Endodermal cell (in vitro differentiated cells): ENCODE results near the gene MBD3L1. TPM values are rescaled to one million over a fixed set of nuclear protein-coding genes. Genes with fewer than 3 reads are reported as not detected.

ENCODE experiments used
- DNase-seq: peaks from one replicate; pipeline ENCODE4 v3.0.0-alpha.2; 2017
- H3K27ac ChIP-seq: 2 replicates; pipeline ENCODE4 v1.5.1; 2013; ENCODE audit warnings: mild to moderate bottlenecking, low read depth, low read length, moderate library complexity
- H3K27me3 ChIP-seq: 2 replicates; pipeline ENCODE4 v1.6.1; 2013; ENCODE audit warnings: mild to moderate bottlenecking, low read length, moderate library complexity; ENCODE audit not compliant: insufficient read depth, control insufficient read depth, poor library complexity, severe bottlenecking
- H3K36me3 ChIP-seq: 2 replicates; pipeline ENCODE4 v1.7.0; 2013; ENCODE audit warnings: mild to moderate bottlenecking, low read length, moderate library complexity; ENCODE audit not compliant: control insufficient read depth, insufficient read depth
- H3K4me1 ChIP-seq: one replicate; pipeline ENCODE4 v1.7.0; 2013; ENCODE audit warnings: low read length; ENCODE audit not compliant: control insufficient read depth, insufficient read depth
- H3K4me3 ChIP-seq: 2 replicates; pipeline ENCODE4 v1.5.1; 2013; ENCODE audit warnings: mild to moderate bottlenecking, low read length, moderate library complexity
- H3K9ac ChIP-seq: 2 replicates; pipeline ENCODE4 v1.6.1; 2013; ENCODE audit warnings: mild to moderate bottlenecking, low read length, moderate library complexity; ENCODE audit not compliant: poor library complexity, severe bottlenecking; ENCODE audit errors: extremely low read depth
- H3K9me3 ChIP-seq: 2 replicates; pipeline ENCODE4 v1.6.1; 2013; ENCODE audit warnings: mild to moderate bottlenecking, low read length, moderate library complexity; ENCODE audit not compliant: control insufficient read depth
- H3K27ac Mint-ChIP-seq: 2 replicates; pipeline ENCODE4 v1.8.0; 2020; ENCODE audit warnings: mixed read lengths
- H3K27me3 Mint-ChIP-seq: 2 replicates; pipeline ENCODE4 v1.8.0; 2021; ENCODE audit warnings: mild to moderate bottlenecking, mixed read lengths; ENCODE audit not compliant: insufficient read depth
- H3K36me3 Mint-ChIP-seq: 2 replicates; pipeline ENCODE4 v1.8.0; 2020; ENCODE audit warnings: low read depth, mixed read lengths
- H3K4me1 Mint-ChIP-seq: 2 replicates; pipeline ENCODE4 v1.8.0; 2020; ENCODE audit warnings: mixed read lengths
- H3K4me3 Mint-ChIP-seq: 2 replicates; pipeline ENCODE4 v1.8.0; 2020; ENCODE audit warnings: mild to moderate bottlenecking, moderate library complexity, mixed read lengths
- H3K9me3 Mint-ChIP-seq: 2 replicates; pipeline ENCODE4 v1.8.0; 2020; ENCODE audit warnings: mild to moderate bottlenecking, mixed read lengths
- CTCF ChIP-seq: fragments of 200-600 bp; sonication (generic); conservative IDR thresholded peaks from 2 replicates; pipeline ENCODE4 v1.5.0; 2021; ENCODE audit warnings: antibody characterized with exemption, mild to moderate bottlenecking
- WGBS, 2 experiments: methylation state at CpG; one replicate each; pipeline versions ENCODE4 v1.1.5 to v1.1.7; 2013; ENCODE audit warnings: missing lambda C conversion rate in 2 of 2, mixed read lengths in 1 of 2; ENCODE audit not compliant: insufficient coverage in 1 of 2, insufficient read length in 1 of 2; 5-methylcytosine and 5-hydroxymethylcytosine counted together
- total RNA-seq, 2 donors: library from RNA; stranded (reverse); fragmentation: NEBNext Ultra II Directional in 1 of 2; extraction: Animal tissue kit (Norgen Biotek cat#: 25700) in 1 of 2; gene quantifications; 2 replicates in 1 of 2; 3 replicates in 1 of 2; pipeline ENCODE4 v1.2.1, GENCODE V29; 2021

Gene MBD3L1
- total RNA-seq, 2 donors from 2014 or later: not detected

GRCh38 chr19:8846819-8847218 is 14.6 kb downstream of the MBD3L1 start:
- H3K36me3 ChIP-seq: no peaks in the 10 kb centered on the region
- Mint-ChIP-seq H3K27me3 (no peaks in the 10 kb centered on the region), H3K27ac (no peak overlapping the region), H3K9me3 (peaks cover 90% of the 10 kb centered on the region), H3K4me1 (no peaks in the 10 kb centered on the region), H3K4me3 (no peak overlapping the region), H3K36me3 (peaks cover 2% of the 10 kb centered on the region)
- H3K9me3 ChIP-seq: peaks cover 65% of the 10 kb centered on the region
- TF ChIP-seq CTCF: no peak
- H3K4me1 ChIP-seq: no peaks in the 10 kb centered on the region
- no peak overlapping the region for H3K9ac ChIP-seq
- 60 to 72% methylated on average over 2 to 3 of the region's 3 CpGs for WGBS, 2 experiments
- no peak overlapping the region for H3K4me3 ChIP-seq
- no peak overlapping the region for H3K27ac ChIP-seq
- DNase-seq: no peak
- H3K27me3 ChIP-seq: no peaks in the 10 kb centered on the region

DNA sequence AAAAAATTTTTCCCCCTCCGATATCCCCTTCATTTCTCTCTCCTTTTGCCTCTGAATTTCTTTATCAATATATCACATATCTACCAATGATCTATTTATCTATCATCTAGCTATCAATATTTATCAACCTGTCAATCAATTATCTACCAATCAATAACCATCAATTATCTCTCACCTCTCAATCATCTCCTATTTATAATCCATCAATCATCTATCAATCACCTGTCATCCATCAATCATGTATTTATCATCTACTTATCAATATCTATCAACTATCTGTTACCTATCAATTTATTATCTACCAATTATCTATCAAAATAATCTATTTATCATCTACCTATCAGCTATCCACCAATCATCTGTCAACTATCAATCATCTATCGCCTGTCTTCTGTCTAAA is 17.1 kb downstream of the MBD3L1 start:
- no peak for TF ChIP-seq CTCF
- Mint-ChIP-seq H3K27ac (no peak overlapping the region), H3K4me3 (no peak overlapping the region), H3K27me3 (no peaks in the 10 kb centered on the region), H3K36me3 (peaks cover 2% of the 10 kb centered on the region), H3K9me3 (peaks cover 84% of the 10 kb centered on the region), H3K4me1 (no peaks in the 10 kb centered on the region)
- WGBS, 2 experiments: 76 to 87% methylated on average over 2 of the region's 2 CpGs
- Histone ChIP-seq H3K27ac (no peak overlapping the region), H3K9ac (no peak overlapping the region), H3K4me3 (no peak overlapping the region), H3K9me3 (peaks cover 69% of the 10 kb centered on the region), H3K36me3 (no peaks in the 10 kb centered on the region), H3K27me3 (no peaks in the 10 kb centered on the region), H3K4me1 (no peaks in the 10 kb centered on the region)
- DNase-seq: no peak

DNA sequence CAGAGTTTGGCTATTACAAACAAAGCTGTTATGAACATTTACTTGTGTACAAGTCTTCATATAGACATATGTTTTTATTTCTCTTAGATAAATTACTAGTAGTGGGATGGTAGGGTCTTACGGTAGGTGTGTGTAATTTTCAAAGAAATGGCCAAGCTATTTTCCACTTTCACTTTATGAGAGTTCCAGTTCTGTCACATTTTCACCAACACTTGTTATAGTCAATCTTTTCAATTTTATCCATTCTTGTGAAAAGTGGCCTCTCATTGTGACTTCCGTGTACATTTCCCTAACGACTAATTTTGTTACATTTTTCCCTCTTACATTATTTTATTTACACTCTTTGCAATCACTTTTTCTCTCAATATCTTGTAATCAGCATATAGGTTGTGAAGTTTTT is 18.3 kb downstream of the MBD3L1 start:
- DNase-seq: no peak
- peaks cover 81% of the 10 kb centered on the region for H3K9me3 Mint-ChIP-seq
- no peaks in the 10 kb centered on the region for H3K4me1 Mint-ChIP-seq
- Histone ChIP-seq H3K27me3 (no peaks in the 10 kb centered on the region), H3K9me3 (peaks cover 65% of the 10 kb centered on the region), H3K4me3 (no peak overlapping the region), H3K36me3 (no peaks in the 10 kb centered on the region), H3K27ac (no peak overlapping the region), H3K4me1 (no peaks in the 10 kb centered on the region), H3K9ac (no peak overlapping the region)
- no peak for TF ChIP-seq CTCF
- H3K36me3 Mint-ChIP-seq: peaks cover 2% of the 10 kb centered on the region
- 81% methylated on average over 2 of the region's 3 CpGs; no CpG with 5 or more reads in 1 of the 2 experiments for WGBS, 2 experiments
- no peak overlapping the region for H3K4me3 Mint-ChIP-seq
- no peak overlapping the region for H3K27ac Mint-ChIP-seq
- no peaks in the 10 kb centered on the region for H3K27me3 Mint-ChIP-seq
